Immature natural killer cell (primary cell): ENCODE measurements around the gene AKR1A1. TPM values are rescaled to one million over a fixed set of nuclear protein-coding genes. Genes with fewer than 3 reads are reported as not detected.
A peak's percentile ranks its signal among the peaks of the same experiment; 100 is the strongest.
"Not testable (repeated sequence)": the region's sequence is repeated elsewhere in the genome, so short reads cannot be mapped to it uniquely, and the experiment has no call there.

Experiments used
- DNase-seq, 3 donors: peaks; one replicate each; pipeline ENCODE4 v3.0.0; 2022; ENCODE audit warnings: mixed read lengths in 1 of 3
- H3K27ac Mint-ChIP-seq, 6 donors: one replicate each; pipeline ENCODE4 v1.8.0; 2020; ENCODE audit warnings: mixed read lengths in 6 of 6, mild to moderate bottlenecking in 5 of 6, inconsistent platforms in 4 of 6, moderate library complexity in 3 of 6
- H3K27me3 Mint-ChIP-seq, 3 donors: one replicate each; pipeline ENCODE4 v1.8.0; 2020 to 2021; ENCODE audit warnings: low read depth in 3 of 3, mild to moderate bottlenecking in 3 of 3, mixed read lengths in 3 of 3, moderate library complexity in 3 of 3, inconsistent platforms in 1 of 3
- H3K36me3 Mint-ChIP-seq, 3 donors: one replicate each; pipeline ENCODE4 v1.8.0; 2020; ENCODE audit warnings: mixed read lengths in 3 of 3, inconsistent platforms in 2 of 3, mild to moderate bottlenecking in 2 of 3
- H3K4me1 Mint-ChIP-seq, 2 donors: one replicate each; pipeline ENCODE4 v1.8.0; 2020; ENCODE audit warnings: inconsistent platforms in 2 of 2, mild to moderate bottlenecking in 2 of 2, mixed read lengths in 2 of 2, moderate library complexity in 1 of 2
- H3K4me3 Mint-ChIP-seq, 5 donors: one replicate each; pipeline ENCODE4 v1.8.0; 2020; ENCODE audit warnings: mild to moderate bottlenecking in 5 of 5, mixed read lengths in 5 of 5, inconsistent platforms in 3 of 5, moderate library complexity in 3 of 5
- H3K9me3 Mint-ChIP-seq, 6 donors: one replicate each; pipeline ENCODE4 v1.8.0; 2020; ENCODE audit warnings: mild to moderate bottlenecking in 6 of 6, mixed read lengths in 6 of 6, inconsistent platforms in 4 of 6, moderate library complexity in 3 of 6
- polyA plus RNA-seq, 3 donors: library from polyadenylated mRNA; unstranded; fragments of 300-500 nt; fragmentation: Illumina TruSeq; gene quantifications; one replicate each; pipeline ENCODE4 v1.2.3, GENCODE V29; 2021

AKR1A1 gene
- polyA plus RNA-seq, 3 donors from 2014 or later: 89.1 to 133 (median 94.6) TPM

GRCh38 chr1:45589861-45590260 is 39.2 kb downstream of the AKR1A1 start:
- Mint-ChIP-seq H3K4me3 (no peak overlapping the region), H3K36me3 (peaks cover 0 to 7% (median 0%) of the 10 kb centered on the region in 3 donors), H3K4me1 (peaks cover 28 to 40% of the 10 kb centered on the region in 2 donors), H3K27ac (no peak overlapping the region), H3K9me3 (no peaks in the 10 kb centered on the region), H3K27me3 (peaks cover under 1 to 5% (median 3%) of the 10 kb centered on the region in 3 donors)
- DNase-seq: no peak

GRCh38 chr1:45594412-45594811 is 43.8 kb downstream of the AKR1A1 start:
- Mint-ChIP-seq H3K4me1 (peaks cover 4 to 42% of the 10 kb centered on the region in 2 donors), H3K27me3 (peaks cover 0 to 5% (median 2%) of the 10 kb centered on the region in 3 donors), H3K36me3 (peaks cover 0 to 11% (median 10%) of the 10 kb centered on the region in 3 donors), H3K27ac (peak overlapping the region in 2 of 6 donors; percentile 4 to 28), H3K4me3 (no peak overlapping the region), H3K9me3 (no peaks in the 10 kb centered on the region)
- no peak for DNase-seq

GRCh38 chr1:45596765-45597164 is 46.1 kb downstream of the AKR1A1 start:
- not testable (repeated sequence) for DNase-seq, H3K27me3 Mint-ChIP-seq, H3K4me3 Mint-ChIP-seq, H3K9me3 Mint-ChIP-seq
- H3K36me3 Mint-ChIP-seq: peaks cover 0 to 11% (median 10%) of the 10 kb centered on the region in 3 donors
- H3K4me1 Mint-ChIP-seq: peaks cover 14 to 52% of the 10 kb centered on the region in 2 donors
- H3K27ac Mint-ChIP-seq: peak overlapping the region in 1 of 6 donors; percentile 28

- no peak for DNase-seq
- Mint-ChIP-seq H3K4me1 (peaks cover 14 to 45% of the 10 kb centered on the region in 2 donors), H3K4me3 (no peak overlapping the region), H3K27ac (no peak overlapping the region), H3K9me3 (no peaks in the 10 kb centered on the region), H3K36me3 (peaks cover 16 to 36% (median 20%) of the 10 kb centered on the region in 3 donors), H3K27me3 (peaks cover 0 to 3% (median 2%) of the 10 kb centered on the region in 3 donors)
These were observed 53.6 kb downstream of the AKR1A1 start for GRCh38 chr1:45604239-45604638.

- Mint-ChIP-seq H3K36me3 (peaks cover 16 to 36% (median 20%) of the 10 kb centered on the region in 3 donors), H3K27me3 (peaks cover 0 to 3% (median 2%) of the 10 kb centered on the region in 3 donors), H3K4me3 (no peak overlapping the region), H3K27ac (peak overlapping the region; percentile 19 to 81 (median 54)), H3K4me1 (peaks cover 2 to 24% of the 10 kb centered on the region in 2 donors), H3K9me3 (no peaks in the 10 kb centered on the region)
- no peak for DNase-seq
These were observed 56.9 kb downstream of the AKR1A1 start for GRCh38 chr1:45607404-45608074.

GRCh38 chr1:45608175-45609156 is 57.8 kb downstream of the AKR1A1 start:
- Mint-ChIP-seq H3K27me3 (peaks cover 0 to 5% (median 2%) of the 10 kb centered on the region in 3 donors), H3K27ac (peak overlapping the region in 4 of 6 donors; percentile 13 to 68 (median 32)), H3K4me3 (no peak overlapping the region), H3K9me3 (no peaks in the 10 kb centered on the region), H3K4me1 (peaks cover 2 to 24% of the 10 kb centered on the region in 2 donors), H3K36me3 (peaks cover 16 to 35% (median 24%) of the 10 kb centered on the region in 3 donors)
- no peak for DNase-seq

- no peak for DNase-seq
- H3K27me3 Mint-ChIP-seq: peaks cover 0 to 11% (median 5%) of the 10 kb centered on the region in 3 donors
- peaks cover 2 to 15% of the 10 kb centered on the region in 2 donors for H3K4me1 Mint-ChIP-seq
- no peak overlapping the region for H3K4me3 Mint-ChIP-seq
- H3K27ac Mint-ChIP-seq: peak overlapping the region in 2 of 6 donors; percentile 24 to 50
- H3K9me3 Mint-ChIP-seq: no peaks in the 10 kb centered on the region
- H3K36me3 Mint-ChIP-seq: peaks cover 12 to 30% (median 26%) of the 10 kb centered on the region in 3 donors
These were observed 60.1 kb downstream of the AKR1A1 start for GRCh38 chr1:45610589-45611226.

- Mint-ChIP-seq H3K36me3 (peaks cover 13 to 26% (median 21%) of the 10 kb centered on the region in 3 donors), H3K4me1 (peaks cover 1 to 5% of the 10 kb centered on the region in 2 donors), H3K27ac (peak overlapping the region in 1 of 6 donors; percentile 14), H3K9me3 (no peaks in the 10 kb centered on the region), H3K4me3 (no peak overlapping the region), H3K27me3 (peaks cover 0 to 12% (median 4%) of the 10 kb centered on the region in 3 donors)
- DNase-seq: no peak
These were observed 62.4 kb downstream of the AKR1A1 start for GRCh38 chr1:45612941-45613579.

GRCh38 chr1:45615885-45616284 is 65.3 kb downstream of the AKR1A1 start:
- Mint-ChIP-seq H3K27me3 (peaks cover 0 to 12% (median 4%) of the 10 kb centered on the region in 3 donors), H3K4me3 (no peak overlapping the region), H3K9me3 (no peaks in the 10 kb centered on the region), H3K36me3 (peaks cover 13 to 20% (median 18%) of the 10 kb centered on the region in 3 donors), H3K4me1 (no peaks in the 10 kb centered on the region), H3K27ac (peak overlapping the region in 1 of 6 donors; percentile 50)
- DNase-seq: no peak

GRCh38 chr1:45617618-45618017 is 67.0 kb downstream of the AKR1A1 start:
- no peak for DNase-seq
- Mint-ChIP-seq H3K36me3 (peaks cover 13 to 20% (median 18%) of the 10 kb centered on the region in 3 donors), H3K4me3 (no peak overlapping the region), H3K4me1 (no peaks in the 10 kb centered on the region), H3K27me3 (peaks cover 0 to 12% (median 4%) of the 10 kb centered on the region in 3 donors), H3K27ac (no peak overlapping the region), H3K9me3 (no peaks in the 10 kb centered on the region)

GRCh38 chr1:45619149-45619921 is 68.7 kb downstream of the AKR1A1 start:
- H3K27ac Mint-ChIP-seq: peak overlapping the region in 3 of 6 donors; percentile 36 to 73 (median 70)
- H3K36me3 Mint-ChIP-seq: peaks cover 13 to 30% (median 20%) of the 10 kb centered on the region in 3 donors
- H3K9me3 Mint-ChIP-seq: no peaks in the 10 kb centered on the region
- H3K4me1 Mint-ChIP-seq: no peaks in the 10 kb centered on the region
- H3K27me3 Mint-ChIP-seq: peaks cover 0 to 5% (median 4%) of the 10 kb centered on the region in 3 donors
- DNase-seq: no peak
- no peak overlapping the region for H3K4me3 Mint-ChIP-seq
